Adrenal gland (tissue), 5 donors: ENCODE data around the gene GBP6.

Experiments used
- CTCF ChIP-seq, 6 experiments: fragments of 450-650 bp in 4 of 6; fragments of 200-600 bp in 2 of 6; sonication (generic) in 1 of 6; IDR thresholded peaks; 1 replicate in 5 of 6; 2 replicates in 1 of 6; pipeline versions ENCODE4 v1.5.1 to v1.8.0; 2016 to 2021; ENCODE audit warnings: antibody characterized with exemption in 6 of 6, mild to moderate bottlenecking in 2 of 6, moderate library complexity in 1 of 6
- POLR2A ChIP-seq, 2 donors: fragments of 450-650 bp; IDR thresholded peaks; one replicate each; pipeline ENCODE4 v1.6.1; 2017; ENCODE audit warnings: antibody characterized with exemption in 2 of 2, mild to moderate bottlenecking in 2 of 2, moderate library complexity in 1 of 2
- donor health status: DM: no; HTN: no; CAD: no.

GRCh38 chr1:89382479-89382878, 18.6 kb downstream of the GBP6 start:
- TF ChIP-seq CTCF (IDR thresholded peaks at IDR 0.05) (no peak), POLR2A (IDR thresholded peaks at IDR 0.05) (no peak)
